ENCODE results near the gene PLA2G7.

- TF ChIP-seq CTCF (IDR thresholded peaks at IDR 0.05) (no peak), EP300 (IDR thresholded peaks at IDR 0.05) (no peak)
Observed at GRCh38 chr6:46730921-46731461, 4.2 kb downstream of the PLA2G7 start.

Measured in ovary (tissue), 3 donors.